Measurements from ENCODE around the gene CNOT2. TPM values are rescaled to one million over a fixed set of nuclear protein-coding genes. Genes with fewer than 3 reads are reported as not detected.

The CNOT2 gene
- total RNA-seq, 4 donors from 2014 or later = 36.8 to 204 (median 139) TPM

DNA sequence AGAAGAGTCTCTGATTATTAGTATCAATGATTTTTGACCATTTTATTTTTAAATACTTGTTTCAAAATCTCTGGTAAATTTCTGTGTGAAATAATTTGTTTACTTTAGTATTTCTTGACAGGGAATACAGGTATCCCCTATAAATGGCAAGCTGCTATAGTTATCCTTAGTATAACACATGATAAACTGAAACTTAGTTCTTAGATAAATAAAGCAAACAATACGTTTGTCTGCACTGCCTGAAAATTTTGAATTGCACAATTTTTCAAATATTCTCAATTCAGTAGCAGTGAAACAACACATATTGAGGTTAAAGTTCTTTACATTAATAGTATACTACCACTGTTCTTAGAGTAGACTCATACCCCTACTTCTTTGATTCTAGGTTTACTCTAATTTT lies 26.9 kb downstream of the CNOT2 start:
- 11 to 25% methylated on average over 1 of the region's 1 CpG for WGBS, 2 donors (ENCODE audit: low coverage in 1 of 2)
- Histone ChIP-seq H3K9me3 (no peaks in the 10 kb centered on the region), H3K36me3 (no peaks in the 10 kb centered on the region), H3K4me1 (peaks cover 0 to 63% (median 32%) of the 10 kb centered on the region in 4 donors), H3K27me3 (no peaks in the 10 kb centered on the region), H3K4me3 (no peak overlapping the region), H3K27ac (no peak overlapping the region)
- no peak for TF ChIP-seq POLR2AphosphoS5 (IDR thresholded peaks at IDR 0.05)
- TF ChIP-seq POLR2A (IDR thresholded peaks at IDR 0.05) = no peak
- no peak for TF ChIP-seq EP300 (IDR thresholded peaks at IDR 0.05; ENCODE audit: low read depth)
- intact Hi-C loops (cut with DNase I; ENCODE audit: low total_unique reads) (no loop called here), in situ Hi-C loops (cut with MboI; ENCODE audit: low pct_ligation_motif_present in 1 of 4, low pct_unique_long_range_greater_than_20kb in 1 of 4, low sequenced_read_pairs in 3 of 4) (no loop called here)
- DNase-seq = no peak

DNA sequence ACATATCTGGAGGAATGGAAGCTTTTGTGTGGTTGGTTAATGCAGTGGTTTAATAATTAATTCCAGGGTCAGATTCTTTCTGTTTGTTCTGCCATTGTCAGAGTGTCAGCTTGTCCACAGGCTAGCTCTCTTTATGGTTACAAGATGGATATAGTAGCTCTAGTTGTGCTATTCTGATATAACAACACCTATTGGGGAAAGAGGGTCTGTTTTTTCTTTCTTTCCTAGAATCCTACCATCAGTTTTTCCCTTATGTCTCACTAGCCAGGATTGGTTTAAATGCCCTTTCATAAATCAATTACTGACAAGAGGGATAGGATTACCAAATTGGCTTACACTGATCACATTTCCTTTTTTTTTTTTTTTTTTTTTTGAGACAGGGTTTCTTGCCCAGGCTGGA lies 27.8 kb downstream of the CNOT2 start:
- in situ Hi-C loops (cut with MboI; ENCODE audit: low pct_ligation_motif_present in 1 of 4, low pct_unique_long_range_greater_than_20kb in 1 of 4, low sequenced_read_pairs in 3 of 4) = no loop called here
- no peak for DNase-seq

DNA sequence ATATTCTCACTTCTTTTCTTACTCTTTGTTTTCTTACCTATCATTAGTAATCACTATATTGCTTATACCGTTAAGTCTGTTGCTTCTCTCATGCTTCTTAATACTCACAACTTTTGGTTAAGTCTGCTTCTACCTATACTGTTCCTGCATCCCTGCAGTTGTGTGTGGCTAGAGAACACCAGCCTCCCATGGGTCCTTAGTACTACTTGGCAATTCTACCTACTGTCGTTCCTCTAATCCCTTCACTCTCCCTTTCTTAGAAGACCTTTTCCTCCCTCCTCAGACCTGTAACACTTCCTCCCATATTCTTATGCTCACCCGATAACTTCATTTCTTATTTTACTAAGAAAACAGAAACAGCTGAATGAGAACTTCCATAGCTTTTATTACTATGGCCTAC lies 29.3 kb downstream of the CNOT2 start:
- intact Hi-C loops (cut with DNase I; ENCODE audit: low total_unique reads) (no loop called here), in situ Hi-C loops (cut with MboI; ENCODE audit: low pct_ligation_motif_present in 1 of 4, low pct_unique_long_range_greater_than_20kb in 1 of 4, low sequenced_read_pairs in 3 of 4) (no loop called here)
- no peak for DNase-seq
- H3K36me3 ChIP-seq = no peaks in the 10 kb centered on the region
- TF ChIP-seq, protein P1, sequence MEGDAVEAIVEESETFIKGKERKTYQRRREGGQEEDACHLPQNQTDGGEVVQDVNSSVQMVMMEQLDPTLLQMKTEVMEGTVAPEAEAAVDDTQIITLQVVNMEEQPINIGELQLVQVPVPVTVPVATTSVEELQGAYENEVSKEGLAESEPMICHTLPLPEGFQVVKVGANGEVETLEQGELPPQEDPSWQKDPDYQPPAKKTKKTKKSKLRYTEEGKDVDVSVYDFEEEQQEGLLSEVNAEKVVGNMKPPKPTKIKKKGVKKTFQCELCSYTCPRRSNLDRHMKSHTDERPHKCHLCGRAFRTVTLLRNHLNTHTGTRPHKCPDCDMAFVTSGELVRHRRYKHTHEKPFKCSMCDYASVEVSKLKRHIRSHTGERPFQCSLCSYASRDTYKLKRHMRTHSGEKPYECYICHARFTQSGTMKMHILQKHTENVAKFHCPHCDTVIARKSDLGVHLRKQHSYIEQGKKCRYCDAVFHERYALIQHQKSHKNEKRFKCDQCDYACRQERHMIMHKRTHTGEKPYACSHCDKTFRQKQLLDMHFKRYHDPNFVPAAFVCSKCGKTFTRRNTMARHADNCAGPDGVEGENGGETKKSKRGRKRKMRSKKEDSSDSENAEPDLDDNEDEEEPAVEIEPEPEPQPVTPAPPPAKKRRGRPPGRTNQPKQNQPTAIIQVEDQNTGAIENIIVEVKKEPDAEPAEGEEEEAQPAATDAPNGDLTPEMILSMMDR (IDR thresholded peaks at IDR 0.05) = no peak
- no peak for TF ChIP-seq POLR2A (IDR thresholded peaks at IDR 0.05)
- no peak for TF ChIP-seq EP300 (IDR thresholded peaks at IDR 0.05; ENCODE audit: low read depth)
- no peak for TF ChIP-seq POLR2AphosphoS5 (IDR thresholded peaks at IDR 0.05)
- H3K9me3 ChIP-seq = no peaks in the 10 kb centered on the region
- no peak overlapping the region for H3K27ac ChIP-seq
- H3K4me3 ChIP-seq = no peak overlapping the region
- H3K27me3 ChIP-seq = no peaks in the 10 kb centered on the region
- peaks cover 0 to 50% (median 23%) of the 10 kb centered on the region in 4 donors for H3K4me1 ChIP-seq
- WGBS, 2 donors (ENCODE audit: low coverage in 1 of 2) = 86 to 91% methylated on average over 3 of the region's 3 CpGs

More for the DNA sequence above, 27.8 kb downstream of the CNOT2 start:
- Histone ChIP-seq H3K9me3 (no peaks in the 10 kb centered on the region), H3K36me3 (no peaks in the 10 kb centered on the region), H3K4me1 (peaks cover 0 to 63% (median 29%) of the 10 kb centered on the region in 4 donors), H3K27me3 (no peaks in the 10 kb centered on the region), H3K27ac (no peak overlapping the region), H3K4me3 (no peak overlapping the region)
- intact Hi-C loops (cut with DNase I; ENCODE audit: low total_unique reads) = no loop called here
- TF ChIP-seq POLR2AphosphoS5 (IDR thresholded peaks at IDR 0.05) = no peak
- TF ChIP-seq EP300 (IDR thresholded peaks at IDR 0.05; ENCODE audit: low read depth) = no peak
- TF ChIP-seq POLR2A (IDR thresholded peaks at IDR 0.05) = no peak
- TF ChIP-seq, protein P1 (IDR thresholded peaks at IDR 0.05) = no peak

DNA sequence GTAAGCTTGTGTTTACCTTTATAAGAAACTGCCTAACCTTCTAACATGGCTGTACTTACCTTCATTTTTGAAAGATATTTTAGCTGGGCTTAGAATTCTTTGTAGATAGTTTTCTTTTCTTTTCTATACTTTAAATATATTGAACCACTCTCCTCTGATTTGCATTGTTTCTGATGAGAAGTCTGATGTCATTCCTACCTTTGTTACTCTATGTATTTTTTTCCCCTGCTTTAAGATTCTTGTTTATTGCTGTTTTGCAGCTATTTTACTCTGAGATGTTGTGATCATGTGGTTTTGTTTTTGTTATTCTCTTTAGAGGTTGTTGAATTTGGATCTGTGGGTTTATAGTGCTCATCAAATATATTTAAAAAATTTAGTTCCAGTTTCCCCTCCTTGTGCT lies 31.8 kb downstream of the CNOT2 start:
- TF ChIP-seq EP300 (IDR thresholded peaks at IDR 0.05; ENCODE audit: low read depth) (no peak), POLR2AphosphoS5 (IDR thresholded peaks at IDR 0.05) (no peak), POLR2A (IDR thresholded peaks at IDR 0.05) (no peak)
- TF ChIP-seq, protein P1 (IDR thresholded peaks at IDR 0.05) = no peak
- Histone ChIP-seq H3K4me3 (no peak overlapping the region), H3K9me3 (no peaks in the 10 kb centered on the region), H3K36me3 (no peaks in the 10 kb centered on the region), H3K27me3 (no peaks in the 10 kb centered on the region), H3K4me1 (peaks cover 0 to 29% (median 15%) of the 10 kb centered on the region in 4 donors), H3K27ac (no peak overlapping the region)
- no peak for DNase-seq
- in situ Hi-C loops (cut with MboI; ENCODE audit: low pct_ligation_motif_present in 1 of 4, low pct_unique_long_range_greater_than_20kb in 1 of 4, low sequenced_read_pairs in 3 of 4) = no loop called here
- intact Hi-C loops (cut with DNase I; ENCODE audit: low total_unique reads) = no loop called here

DNA sequence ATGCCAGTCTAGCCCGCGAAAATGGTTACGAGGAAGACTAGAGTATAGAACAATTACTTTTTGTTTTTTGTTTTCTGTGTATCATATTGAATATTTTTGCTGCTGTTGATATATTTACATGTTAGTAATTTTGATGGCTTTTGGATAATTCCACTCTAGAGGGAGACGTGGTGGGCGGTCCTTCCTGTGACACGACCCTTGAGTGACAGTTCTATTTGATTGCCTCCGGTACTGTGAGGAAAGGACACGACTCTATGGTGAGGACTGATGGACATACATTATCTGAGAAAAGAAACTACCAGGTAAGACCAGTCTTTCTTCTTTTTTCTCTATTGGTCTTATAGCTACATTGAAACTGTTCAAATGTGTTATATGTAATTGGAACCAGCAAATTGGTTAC lies 34.7 kb downstream of the CNOT2 start:
- intact Hi-C loops (cut with DNase I; ENCODE audit: low total_unique reads) (no loop called here), in situ Hi-C loops (cut with MboI; ENCODE audit: low pct_ligation_motif_present in 1 of 4, low pct_unique_long_range_greater_than_20kb in 1 of 4, low sequenced_read_pairs in 3 of 4) (no loop called here)
- no peaks in the 10 kb centered on the region for H3K36me3 ChIP-seq
- DNase-seq = no peak
- no peaks in the 10 kb centered on the region for H3K9me3 ChIP-seq
- H3K27me3 ChIP-seq = no peaks in the 10 kb centered on the region
- no peak overlapping the region for H3K4me3 ChIP-seq
- TF ChIP-seq POLR2AphosphoS5 (IDR thresholded peaks at IDR 0.05) = no peak
- TF ChIP-seq, protein P1 (IDR thresholded peaks at IDR 0.05) = no peak
- TF ChIP-seq POLR2A (IDR thresholded peaks at IDR 0.05) = no peak
- TF ChIP-seq EP300 (IDR thresholded peaks at IDR 0.05; ENCODE audit: low read depth) = no peak
- H3K27ac ChIP-seq = no peak overlapping the region
- WGBS, 2 donors (ENCODE audit: low coverage in 1 of 2) = 92 to 95% methylated on average over 8 of the region's 8 CpGs
- peaks cover 0 to 3% (median 0%) of the 10 kb centered on the region in 4 donors for H3K4me1 ChIP-seq
